ENCODE results near the gene ZBTB45. TPM values are rescaled to one million over a fixed set of nuclear protein-coding genes. Genes with fewer than 3 reads are reported as not detected.

ZBTB45 gene
- total RNA-seq, 1 donor from 2014 or later: 22.2 TPM

GRCh38 chr19:58547323-58548312, 28.0 kb upstream of the ZBTB45 start:
- DNase-seq (ENCODE audit: low spot score): no peak
- TF ChIP-seq, protein P1, sequence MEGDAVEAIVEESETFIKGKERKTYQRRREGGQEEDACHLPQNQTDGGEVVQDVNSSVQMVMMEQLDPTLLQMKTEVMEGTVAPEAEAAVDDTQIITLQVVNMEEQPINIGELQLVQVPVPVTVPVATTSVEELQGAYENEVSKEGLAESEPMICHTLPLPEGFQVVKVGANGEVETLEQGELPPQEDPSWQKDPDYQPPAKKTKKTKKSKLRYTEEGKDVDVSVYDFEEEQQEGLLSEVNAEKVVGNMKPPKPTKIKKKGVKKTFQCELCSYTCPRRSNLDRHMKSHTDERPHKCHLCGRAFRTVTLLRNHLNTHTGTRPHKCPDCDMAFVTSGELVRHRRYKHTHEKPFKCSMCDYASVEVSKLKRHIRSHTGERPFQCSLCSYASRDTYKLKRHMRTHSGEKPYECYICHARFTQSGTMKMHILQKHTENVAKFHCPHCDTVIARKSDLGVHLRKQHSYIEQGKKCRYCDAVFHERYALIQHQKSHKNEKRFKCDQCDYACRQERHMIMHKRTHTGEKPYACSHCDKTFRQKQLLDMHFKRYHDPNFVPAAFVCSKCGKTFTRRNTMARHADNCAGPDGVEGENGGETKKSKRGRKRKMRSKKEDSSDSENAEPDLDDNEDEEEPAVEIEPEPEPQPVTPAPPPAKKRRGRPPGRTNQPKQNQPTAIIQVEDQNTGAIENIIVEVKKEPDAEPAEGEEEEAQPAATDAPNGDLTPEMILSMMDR (IDR thresholded peaks at IDR 0.05; ENCODE audit: unreplicated experiment): no peak
- peak overlapping the region; percentile 18 for H3K27ac Mint-ChIP-seq (ENCODE audit: unreplicated experiment)
- peaks cover 18% of the 10 kb centered on the region for H3K4me1 Mint-ChIP-seq (ENCODE audit: unreplicated experiment)
- H3K27me3 Mint-ChIP-seq (ENCODE audit: unreplicated experiment): peaks cover 24% of the 10 kb centered on the region
- peak overlapping the region; percentile 85 for H3K4me3 Mint-ChIP-seq (ENCODE audit: unreplicated experiment)
- peaks cover 42% of the 10 kb centered on the region for H3K36me3 Mint-ChIP-seq (ENCODE audit: low read depth, unreplicated experiment)
- H3K9me3 Mint-ChIP-seq (ENCODE audit: unreplicated experiment): no peaks in the 10 kb centered on the region

DNA sequence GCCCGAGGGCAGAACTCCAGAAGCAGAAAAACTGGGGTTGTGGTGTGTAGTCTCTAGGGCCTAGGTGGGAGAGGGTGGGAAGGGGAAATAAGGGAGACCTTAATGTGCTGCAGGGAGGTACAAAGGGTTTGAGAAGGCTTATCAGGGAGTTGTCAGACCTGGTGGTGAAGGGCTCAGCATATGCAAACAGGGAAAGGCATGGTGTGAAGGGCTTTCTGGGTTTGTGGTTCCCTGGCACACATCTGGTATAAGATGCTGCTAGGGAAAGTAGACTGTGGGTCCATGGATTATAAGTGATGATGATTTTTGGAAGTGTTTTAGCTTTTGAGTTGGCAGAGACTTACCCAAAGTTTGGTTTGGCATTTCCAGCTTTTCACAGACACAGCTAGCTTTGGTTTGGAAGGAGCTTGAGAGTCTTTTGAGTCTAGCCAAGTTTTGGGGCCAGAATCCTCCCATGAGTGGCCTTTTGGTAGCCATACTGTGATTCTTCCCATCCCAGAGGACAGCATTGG, 26.5 kb upstream of the ZBTB45 start:
- TF ChIP-seq, protein P1 (IDR thresholded peaks at IDR 0.05; ENCODE audit: unreplicated experiment): no peak
- peak overlapping the region; percentile 88 for H3K27ac Mint-ChIP-seq (ENCODE audit: unreplicated experiment)
- DNase-seq (ENCODE audit: low spot score): no peak
- H3K27me3 Mint-ChIP-seq (ENCODE audit: unreplicated experiment): peaks cover 28% of the 10 kb centered on the region
- H3K4me3 Mint-ChIP-seq (ENCODE audit: unreplicated experiment): peak overlapping the region; percentile 98
- H3K4me1 Mint-ChIP-seq (ENCODE audit: unreplicated experiment): peaks cover 18% of the 10 kb centered on the region
- H3K9me3 Mint-ChIP-seq (ENCODE audit: unreplicated experiment): no peaks in the 10 kb centered on the region
- H3K36me3 Mint-ChIP-seq (ENCODE audit: low read depth, unreplicated experiment): peaks cover 33% of the 10 kb centered on the region

DNA sequence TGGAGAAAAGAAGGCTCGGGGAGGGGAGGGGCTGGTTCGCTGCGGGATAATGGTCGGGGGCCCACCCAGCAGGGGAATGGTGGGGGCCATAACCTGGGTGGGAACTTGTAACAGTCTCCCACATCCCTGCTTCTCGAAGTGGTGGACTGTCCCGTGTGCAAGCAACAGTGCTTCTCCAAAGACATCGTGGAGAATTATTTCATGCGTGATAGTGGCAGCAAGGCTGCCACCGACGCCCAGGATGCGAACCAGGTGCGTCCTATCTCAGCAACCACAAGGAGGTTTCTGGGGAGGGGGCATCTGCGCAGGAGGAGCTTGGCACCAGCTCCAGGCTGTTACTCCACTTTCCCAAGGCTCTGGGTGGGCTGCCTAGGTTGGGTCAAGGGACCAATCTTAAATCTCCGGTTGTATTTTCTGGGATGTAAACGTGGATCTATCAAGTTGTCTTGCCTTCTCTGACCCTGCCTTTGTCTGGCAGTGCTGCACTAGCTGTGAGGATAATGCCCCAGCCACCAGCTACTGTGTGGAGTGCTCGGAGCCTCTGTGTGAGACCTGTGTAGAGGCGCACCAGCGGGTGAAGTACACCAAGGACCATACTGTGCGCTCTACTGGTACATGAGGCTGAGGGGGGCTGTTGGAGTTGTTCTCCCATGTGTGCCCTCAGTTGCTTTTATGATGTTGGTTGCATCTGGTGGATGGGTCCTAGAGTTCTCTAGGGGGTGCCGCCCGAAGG, 25.8 kb upstream of the ZBTB45 start:
- peaks cover 28% of the 10 kb centered on the region for H3K27me3 Mint-ChIP-seq (ENCODE audit: unreplicated experiment)
- H3K36me3 Mint-ChIP-seq (ENCODE audit: low read depth, unreplicated experiment): peaks cover 30% of the 10 kb centered on the region
- peaks cover 18% of the 10 kb centered on the region for H3K4me1 Mint-ChIP-seq (ENCODE audit: unreplicated experiment)
- DNase-seq (ENCODE audit: low spot score): no peak
- TF ChIP-seq, protein P1 (IDR thresholded peaks at IDR 0.05; ENCODE audit: unreplicated experiment): no peak
- H3K27ac Mint-ChIP-seq (ENCODE audit: unreplicated experiment): peak overlapping the region; percentile 92
- no peaks in the 10 kb centered on the region for H3K9me3 Mint-ChIP-seq (ENCODE audit: unreplicated experiment)
- peak overlapping the region; percentile 98 for H3K4me3 Mint-ChIP-seq (ENCODE audit: unreplicated experiment)

DNA sequence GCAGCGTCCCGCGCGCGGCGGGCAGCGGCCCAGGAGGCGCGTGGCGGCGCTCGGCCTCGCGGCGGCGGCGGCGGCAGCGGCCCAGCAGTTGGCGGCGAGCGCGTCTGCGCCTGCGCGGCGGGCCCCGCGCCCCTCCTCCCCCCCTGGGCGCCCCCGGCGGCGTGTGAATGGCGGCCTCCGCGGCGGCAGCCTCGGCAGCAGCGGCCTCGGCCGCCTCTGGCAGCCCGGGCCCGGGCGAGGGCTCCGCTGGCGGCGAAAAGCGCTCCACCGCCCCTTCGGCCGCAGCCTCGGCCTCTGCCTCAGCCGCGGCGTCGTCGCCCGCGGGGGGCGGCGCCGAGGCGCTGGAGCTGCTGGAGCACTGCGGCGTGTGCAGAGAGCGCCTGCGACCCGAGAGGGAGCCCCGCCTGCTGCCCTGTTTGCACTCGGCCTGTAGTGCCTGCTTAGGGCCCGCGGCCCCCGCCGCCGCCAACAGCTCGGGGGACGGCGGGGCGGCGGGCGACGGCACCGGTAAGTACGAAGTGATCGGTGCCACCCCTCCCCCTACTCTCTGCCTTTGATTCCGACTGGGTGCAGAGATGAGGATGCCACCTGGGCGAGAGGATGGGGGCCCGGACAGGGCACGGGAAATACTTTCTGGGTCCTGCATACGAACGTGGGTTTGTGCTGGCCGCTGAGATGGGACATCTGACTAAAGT, 25.1 kb upstream of the ZBTB45 start:
- Mint-ChIP-seq H3K27me3 (ENCODE audit: unreplicated experiment) (peaks cover 25% of the 10 kb centered on the region), H3K4me3 (ENCODE audit: unreplicated experiment) (peak overlapping the region; percentile 98), H3K9me3 (ENCODE audit: unreplicated experiment) (no peaks in the 10 kb centered on the region), H3K4me1 (ENCODE audit: unreplicated experiment) (peaks cover 18% of the 10 kb centered on the region), H3K36me3 (ENCODE audit: low read depth, unreplicated experiment) (peaks cover 27% of the 10 kb centered on the region), H3K27ac (ENCODE audit: unreplicated experiment) (peak overlapping the region; percentile 92)
- TF ChIP-seq, protein P1 (IDR thresholded peaks at IDR 0.05; ENCODE audit: unreplicated experiment): no peak
- peak; percentile 79 for DNase-seq (ENCODE audit: low spot score)

Data from endothelial cell (in vitro differentiated cells).